Measurements from ENCODE around the gene NMNAT2. TPM values are rescaled to one million over a fixed set of nuclear protein-coding genes. Genes with fewer than 3 reads are reported as not detected.

NMNAT2 gene
- total RNA-seq, 1 donor from 2014 or later, result 0.52 TPM

GRCh38 chr1:183308719-183309118, 109.5 kb downstream of the NMNAT2 start:
- TF ChIP-seq CTCF (conservative IDR thresholded peaks at IDR 0.05; ENCODE audit: low read depth, low read length), result no peak
- DNase-seq (ENCODE audit: low read depth), result no peak

DNA sequence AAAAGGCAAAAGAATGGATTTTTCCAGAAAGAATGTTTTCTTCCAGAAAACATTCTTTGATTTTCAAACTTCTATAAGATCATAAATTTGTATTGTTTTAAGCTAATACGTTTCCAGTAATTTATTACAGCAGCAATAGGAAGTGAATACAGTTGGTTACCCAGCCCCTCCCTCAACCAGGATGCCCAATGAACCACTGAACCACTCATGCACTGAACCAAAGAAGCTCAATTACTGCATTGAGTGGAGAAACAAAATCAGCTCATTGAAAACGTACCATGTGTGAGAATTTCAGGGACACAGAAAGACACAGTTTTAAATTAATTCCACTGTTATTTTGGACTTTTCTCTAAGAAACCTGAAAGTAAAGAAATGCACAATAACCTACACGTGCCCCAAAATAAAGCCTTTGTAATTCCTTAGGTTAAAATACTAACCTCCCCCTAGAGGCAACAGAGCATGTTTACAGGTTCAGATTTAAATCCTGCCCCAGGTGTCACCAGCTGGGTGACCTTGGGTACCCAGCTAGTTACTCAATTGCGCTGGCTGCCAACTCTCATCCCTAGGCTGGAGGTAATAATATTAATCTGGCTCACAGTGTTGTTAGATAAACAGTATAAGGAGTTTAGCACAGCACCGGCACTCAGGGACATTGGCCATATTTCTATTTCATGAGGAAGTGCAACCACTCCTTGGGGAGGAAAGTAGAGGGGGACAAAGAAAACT, 111.7 kb downstream of the NMNAT2 start:
- no peak for DNase-seq (ENCODE audit: low read depth)
- no peak overlapping the region for H3K4me3 ChIP-seq (ENCODE audit: low read depth, low read length)
- peak; percentile 48 for TF ChIP-seq CTCF (conservative IDR thresholded peaks at IDR 0.05; ENCODE audit: low read depth, low read length)

More at GRCh38 chr1:183308719-183309118, 109.5 kb downstream of the NMNAT2 start:
- H3K4me3 ChIP-seq (ENCODE audit: low read depth, low read length), result no peak overlapping the region

GRCh38 chr1:183304440-183305107, 113.6 kb downstream of the NMNAT2 start:
- TF ChIP-seq CTCF (conservative IDR thresholded peaks at IDR 0.05; ENCODE audit: low read depth, low read length), result no peak
- no peak overlapping the region for H3K4me3 ChIP-seq (ENCODE audit: low read depth, low read length)
- DNase-seq (ENCODE audit: low read depth), result no peak

- TF ChIP-seq CTCF (conservative IDR thresholded peaks at IDR 0.05; ENCODE audit: low read depth, low read length), result no peak
- DNase-seq (ENCODE audit: low read depth), result no peak
- H3K4me3 ChIP-seq (ENCODE audit: low read depth, low read length), result no peak overlapping the region
Observed at GRCh38 chr1:183303901-183304300, 114.3 kb downstream of the NMNAT2 start.

DNA sequence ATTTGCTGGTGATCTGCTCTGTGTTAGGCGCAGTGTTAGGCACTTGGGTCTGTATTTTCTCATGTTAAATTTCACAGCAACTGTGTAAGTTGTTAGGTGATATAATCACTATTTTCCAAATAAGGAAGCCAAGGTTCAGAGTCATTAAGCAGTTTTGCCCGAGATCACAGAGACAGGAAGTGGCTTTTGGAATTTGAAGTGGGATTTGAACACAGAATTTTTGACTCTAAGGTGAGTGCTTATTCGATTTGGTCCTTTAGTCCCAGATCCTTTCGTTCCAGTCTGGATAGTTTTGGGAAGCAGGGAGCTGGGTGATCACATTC, 114.9 kb downstream of the NMNAT2 start:
- TF ChIP-seq CTCF (conservative IDR thresholded peaks at IDR 0.05; ENCODE audit: low read depth, low read length), result no peak
- DNase-seq (ENCODE audit: low read depth), result no peak
- no peak overlapping the region for H3K4me3 ChIP-seq (ENCODE audit: low read depth, low read length)

GRCh38 chr1:183302452-183303322, 115.5 kb downstream of the NMNAT2 start:
- H3K4me3 ChIP-seq (ENCODE audit: low read depth, low read length), result no peak overlapping the region
- no peak for TF ChIP-seq CTCF (conservative IDR thresholded peaks at IDR 0.05; ENCODE audit: low read depth, low read length)
- DNase-seq (ENCODE audit: low read depth), result no peak

Data from epithelial cell of proximal tubule (primary cell).